Mesenchymal stem cell (in vitro differentiated cells and primary cell): ENCODE results near the gene HEXIM1.

ENCODE experiments used
- DNase-seq: peaks from one replicate; pipeline ENCODE4 v3.0.0-alpha.2; 2013
- H2AFZ ChIP-seq: one replicate; pipeline ENCODE4 v1.6.1; 2013; ENCODE audit warnings: low read depth, mild to moderate bottlenecking, control low read depth, inconsistent platforms, low read length, moderate library complexity
- H2AK5ac ChIP-seq: 2 replicates; pipeline ENCODE4 v1.6.1; 2013; ENCODE audit warnings: low read length, moderate library complexity, mild to moderate bottlenecking, inconsistent platforms; ENCODE audit not compliant: severe bottlenecking
- H2BK120ac ChIP-seq: one replicate; pipeline ENCODE4 v1.6.1; 2013; ENCODE audit warnings: low read depth, mild to moderate bottlenecking, inconsistent platforms, low read length, moderate library complexity
- H2BK12ac ChIP-seq, 2 experiments: one replicate each; pipeline ENCODE4 v1.6.1; 2013; ENCODE audit warnings: inconsistent platforms in 2 of 2, low read length in 2 of 2, mild to moderate bottlenecking in 2 of 2, moderate library complexity in 2 of 2, control low read depth in 1 of 2
- H2BK15ac ChIP-seq: one replicate; pipeline ENCODE4 v1.6.1; 2013; ENCODE audit warnings: mild to moderate bottlenecking, low read depth, inconsistent platforms; ENCODE audit not compliant: poor library complexity, severe bottlenecking
- H2BK5ac ChIP-seq: 2 replicates; pipeline ENCODE4 v1.6.1; 2013; ENCODE audit warnings: low read depth, mild to moderate bottlenecking, low read length, control low read depth, inconsistent platforms; ENCODE audit not compliant: poor library complexity, severe bottlenecking
- H3K14ac ChIP-seq, 2 experiments: one replicate each; pipeline ENCODE4 v1.6.1; 2013; ENCODE audit warnings: inconsistent platforms in 2 of 2, low read length in 2 of 2, control low read depth in 1 of 2, mild to moderate bottlenecking in 1 of 2, moderate library complexity in 1 of 2
- H3K18ac ChIP-seq, 2 experiments: one replicate each; pipeline ENCODE4 v1.6.1; 2013; ENCODE audit warnings: inconsistent platforms in 2 of 2, low read length in 2 of 2, control low read depth in 1 of 2, low read depth in 1 of 2, mild to moderate bottlenecking in 1 of 2
- H3K23ac ChIP-seq, 2 experiments: one replicate each; pipeline ENCODE4 v1.6.1; 2013; ENCODE audit warnings: inconsistent platforms in 2 of 2, low read length in 2 of 2, mild to moderate bottlenecking in 2 of 2, moderate library complexity in 2 of 2, control low read depth in 1 of 2
- H3K27ac ChIP-seq: 2 replicates; pipeline ENCODE4 v1.5.1; 2013; ENCODE audit warnings: mild to moderate bottlenecking, moderate library complexity, low read length, control low read depth, inconsistent platforms; ENCODE audit not compliant: poor library complexity, severe bottlenecking
- H3K27me3 ChIP-seq, 2 experiments: 2 replicates each; pipeline versions ENCODE4 v1.6.1 to v1.7.0; 2013; ENCODE audit warnings: low read length in 2 of 2, mild to moderate bottlenecking in 2 of 2, moderate library complexity in 2 of 2, control low read depth in 1 of 2, inconsistent platforms in 1 of 2; ENCODE audit not compliant: control insufficient read depth in 1 of 2, insufficient read depth in 1 of 2
- H3K36me3 ChIP-seq, 2 experiments: 2 replicates each; pipeline versions ENCODE4 v1.6.1 to v1.7.0; 2013; ENCODE audit warnings: low read length in 2 of 2, control low read depth in 1 of 2, inconsistent platforms in 1 of 2, low read depth in 1 of 2, mild to moderate bottlenecking in 1 of 2; ENCODE audit not compliant: insufficient read depth in 2 of 2, control insufficient read depth in 1 of 2
- H3K4ac ChIP-seq, 2 experiments: one replicate each; pipeline ENCODE4 v1.6.1; 2013; ENCODE audit warnings: inconsistent platforms in 2 of 2, low read length in 2 of 2, mild to moderate bottlenecking in 2 of 2, moderate library complexity in 2 of 2, control low read depth in 1 of 2, low read depth in 1 of 2
- H3K4me1 ChIP-seq: 2 replicates; pipeline ENCODE4 v1.6.1; 2013; ENCODE audit warnings: low read depth, low read length, control low read depth; ENCODE audit not compliant: control insufficient read depth, insufficient read depth
- H3K4me2 ChIP-seq: 2 replicates; pipeline ENCODE4 v1.6.1; 2013; ENCODE audit warnings: low read length, mild to moderate bottlenecking, inconsistent platforms; ENCODE audit not compliant: poor library complexity, severe bottlenecking
- H3K4me3 ChIP-seq, 2 experiments: 2 replicates each; pipeline versions ENCODE4 v1.5.1 to v1.7.0; 2013; ENCODE audit warnings: low read length in 2 of 2, mild to moderate bottlenecking in 2 of 2, control low read depth in 1 of 2, low read depth in 1 of 2; ENCODE audit not compliant: insufficient read depth in 1 of 2
- H3K79me1 ChIP-seq: replicated peaks from 2 replicates; pipeline ENCODE4 v1.6.1; 2013; ENCODE audit warnings: mild to moderate bottlenecking, control low read depth, low read length, inconsistent platforms; ENCODE audit not compliant: poor library complexity, severe bottlenecking
- H3K9ac ChIP-seq: 2 replicates; pipeline ENCODE4 v1.7.0; 2013; ENCODE audit warnings: mild to moderate bottlenecking, low read length, moderate library complexity
- H3K9me3 ChIP-seq: 2 replicates; pipeline ENCODE4 v1.7.0; 2013; ENCODE audit warnings: mild to moderate bottlenecking, low read length; ENCODE audit not compliant: control insufficient read depth
- H4K8ac ChIP-seq: one replicate; pipeline ENCODE4 v1.6.1; 2013; ENCODE audit warnings: inconsistent platforms, mild to moderate bottlenecking, low read length, moderate library complexity
- H4K91ac ChIP-seq: one replicate; pipeline ENCODE4 v1.6.1; 2013; ENCODE audit warnings: mild to moderate bottlenecking, low read length, inconsistent platforms
- WGBS: methylation state at CpG from one replicate; pipeline ENCODE4 v1.1.7; 2013; ENCODE audit warnings: mixed read lengths; 5-methylcytosine and 5-hydroxymethylcytosine counted together

Gene HEXIM1

DNA sequence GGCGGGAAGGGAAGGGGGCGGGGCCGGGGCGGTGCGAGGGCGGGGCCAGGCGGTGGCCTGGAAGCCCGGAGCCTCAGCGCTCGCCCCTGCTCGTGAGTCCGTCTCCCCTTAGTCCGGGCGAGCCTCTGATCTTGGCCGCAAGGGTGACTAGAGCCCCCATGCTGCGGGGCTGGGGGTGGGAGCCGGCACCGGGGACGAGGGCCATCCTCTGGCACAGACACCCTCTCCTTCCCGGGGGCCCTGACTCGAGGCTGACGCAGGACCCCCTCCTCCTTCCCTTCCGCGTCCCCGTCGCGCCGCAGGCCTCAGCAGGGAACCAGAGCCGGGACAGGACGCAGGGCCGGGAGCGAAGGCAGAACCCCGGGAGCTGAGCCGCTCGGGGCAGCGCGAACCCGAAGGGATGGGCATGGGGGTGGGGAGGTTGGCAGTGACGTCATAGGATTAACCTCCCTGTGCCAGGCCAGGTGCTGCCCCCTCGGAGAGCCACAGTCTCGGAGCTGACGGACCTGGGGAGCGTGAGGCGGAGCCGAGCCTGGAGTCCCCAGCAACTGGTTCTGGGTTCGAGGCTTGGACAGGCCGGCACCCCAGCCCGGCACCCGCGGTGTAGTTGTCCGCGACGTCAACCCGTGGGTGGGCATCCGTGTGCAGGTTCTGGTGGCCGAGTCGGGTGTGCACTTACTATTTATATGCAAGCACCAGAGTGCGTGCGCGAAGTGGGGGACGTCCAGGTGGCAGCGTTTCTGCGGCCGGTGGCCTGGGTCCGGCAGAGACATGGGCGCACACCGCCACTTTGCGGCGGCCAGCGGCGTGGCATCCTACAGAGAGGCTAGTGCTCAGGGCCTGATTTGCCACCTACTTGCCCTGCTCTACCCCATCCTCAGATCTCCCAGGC, 15.5 kb upstream of the HEXIM1 start:
- Histone ChIP-seq H3K4me2 (peak overlapping the region; percentile 85), H2BK15ac (no peak overlapping the region), H3K27me3 (no peaks in the 10 kb centered on the region), H3K9me3 (no peaks in the 10 kb centered on the region), H3K79me1 (peaks cover 22% of the 10 kb centered on the region), H3K18ac (peak overlapping the region; percentile 96 to 99), H3K4me3 (peak overlapping the region; percentile 79 to 85), H2BK120ac (peak overlapping the region; percentile 87), H2AFZ (peak overlapping the region; percentile 81), H3K4ac (peak overlapping the region in 1 of 2 experiments; percentile 91), H4K8ac (peak overlapping the region; percentile 92), H3K9ac (peak overlapping the region; percentile 93), H3K36me3 (peaks cover 0 to 11% of the 10 kb centered on the region in 2 experiments), H4K91ac (peak overlapping the region; percentile 89), H3K4me1 (peaks cover 52% of the 10 kb centered on the region), H3K27ac (peak overlapping the region; percentile 93), H3K23ac (peak overlapping the region in 1 of 2 experiments; percentile 85), H2BK12ac (peak overlapping the region in 1 of 2 experiments; percentile 89), H3K14ac (peak overlapping the region in 1 of 2 experiments; percentile 97), H2BK5ac (peak overlapping the region; percentile 45), H2AK5ac (no peak overlapping the region)
- whole genome bisulfite sequencing, result under 1% methylated on average over 43 of the region's 71 CpGs
- DNase-seq, result peak; percentile 88

DNA sequence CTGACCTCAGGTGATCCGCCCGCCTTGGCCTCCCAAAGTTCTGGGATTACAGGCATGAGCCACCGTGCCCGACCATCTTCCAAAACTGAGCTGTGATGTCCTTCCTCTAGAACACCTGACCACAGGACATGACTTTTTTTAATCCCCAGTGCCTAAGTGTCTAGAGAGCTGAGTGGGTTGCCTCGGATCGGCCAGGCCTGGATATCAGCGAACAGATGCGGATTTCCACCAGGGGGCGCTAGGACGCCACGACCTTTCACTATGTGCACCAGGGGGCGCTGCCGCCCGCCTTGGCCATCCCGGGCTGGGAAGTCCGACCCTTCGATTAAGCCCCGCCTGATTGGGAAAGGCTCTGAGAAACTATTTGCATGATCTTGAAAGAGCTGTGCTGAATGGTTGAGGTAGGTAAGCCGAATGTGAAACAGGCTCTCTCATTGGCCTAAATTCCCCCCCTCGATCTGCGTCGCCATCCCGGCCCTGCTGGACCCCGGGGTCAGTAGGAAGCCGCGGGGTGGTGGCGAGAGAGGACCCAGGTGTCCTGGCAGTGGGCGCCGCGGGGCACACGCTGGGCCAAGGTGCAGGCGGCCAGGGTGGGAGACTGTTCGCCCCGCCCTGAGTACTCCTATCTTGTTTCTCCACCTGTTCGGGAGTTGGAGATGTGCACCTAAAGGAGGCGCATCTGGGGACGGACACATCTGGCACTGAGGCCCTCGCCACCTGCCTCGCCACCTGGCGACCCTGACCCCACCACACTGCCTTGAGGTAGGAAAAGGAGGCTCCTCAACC, 12.9 kb upstream of the HEXIM1 start, which contains the start of gene ACBD4:
TSS of gene ACBD4 (plus strand) at position 496 of the 786 bp plus-strand sequence. CDS start 458 bp downstream, outside the sequence.
- Histone ChIP-seq H3K36me3 (peaks cover 0 to 3% of the 10 kb centered on the region in 2 experiments), H4K8ac (peak within 1 kb of the TSS; percentile 90), H3K14ac (peak within 1 kb of the TSS in 1 of 2 experiments; percentile 19), H3K18ac (peak within 1 kb of the TSS; percentile 74 to 88), H3K23ac (no peak within 1 kb of the TSS), H2BK12ac (peak within 1 kb of the TSS; percentile 56 to 87), H2BK5ac (peak within 1 kb of the TSS; percentile 39), H2AK5ac (peak within 1 kb of the TSS; percentile 27), H3K4me3 (peak within 1 kb of the TSS; percentile 70 to 94), H3K4me1 (peaks cover 31% of the 10 kb centered on the region), H2BK15ac (peak within 1 kb of the TSS; percentile 61), H2BK120ac (peak within 1 kb of the TSS; percentile 54), H4K91ac (peak within 1 kb of the TSS; percentile 57), H2AFZ (no peak within 1 kb of the TSS), H3K27me3 (no peaks in the 10 kb centered on the region), H3K79me1 (peaks cover 22% of the 10 kb centered on the region), H3K4ac (peak within 1 kb of the TSS; percentile 43 to 73), H3K4me2 (peak within 1 kb of the TSS; percentile 60), H3K9me3 (no peaks in the 10 kb centered on the region), H3K9ac (peak within 1 kb of the TSS; percentile 87), H3K27ac (no peak within 1 kb of the TSS)
- 12% methylated on average over 40 of the region's 40 CpGs for WGBS
- peak; percentile 98 for DNase-seq

DNA sequence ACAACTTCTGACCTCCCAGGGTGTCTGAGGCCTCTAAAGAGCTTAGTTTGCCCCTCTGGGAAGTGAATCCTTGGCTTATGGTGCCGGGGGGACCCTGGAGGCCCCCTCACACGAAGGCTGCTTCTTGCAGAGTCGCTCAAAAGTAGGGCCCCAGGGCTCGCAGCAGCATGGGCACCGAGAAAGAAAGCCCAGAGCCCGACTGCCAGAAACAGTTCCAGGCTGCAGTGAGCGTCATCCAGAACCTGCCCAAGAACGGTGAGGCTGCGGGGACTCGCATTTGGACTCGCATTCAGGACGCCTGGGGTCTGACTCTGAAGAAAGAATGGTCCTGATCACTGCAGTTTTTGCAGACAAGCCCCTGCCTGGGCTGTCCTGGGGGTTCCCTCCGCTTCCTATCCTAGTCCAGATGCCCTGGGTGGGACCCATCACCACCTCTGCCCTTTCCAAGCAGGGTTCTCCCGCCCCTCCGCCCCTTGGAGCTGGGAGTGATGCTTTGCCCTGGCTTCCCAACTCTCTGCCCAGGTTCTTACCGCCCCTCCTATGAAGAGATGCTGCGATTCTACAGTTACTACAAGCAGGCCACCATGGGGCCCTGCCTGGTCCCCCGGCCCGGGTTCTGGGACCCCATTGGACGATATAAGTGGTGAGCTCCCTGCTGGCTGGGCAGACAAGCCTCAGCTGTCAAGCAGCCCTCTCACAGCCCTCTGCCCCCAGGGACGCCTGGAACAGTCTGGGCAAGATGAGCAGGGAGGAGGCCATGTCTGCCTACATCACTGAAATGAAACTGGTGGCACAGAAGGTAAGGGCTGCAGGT, 12.1 kb upstream of the HEXIM1 start:
- peak overlapping the region; percentile 43 to 73 for H3K4ac ChIP-seq
- H3K4me2 ChIP-seq, result peak overlapping the region; percentile 60
- peak overlapping the region; percentile 74 to 88 for H3K18ac ChIP-seq
- H2BK12ac ChIP-seq, result peak overlapping the region in 1 of 2 experiments; percentile 56
- H3K9ac ChIP-seq, result peak overlapping the region; percentile 87
- no peak overlapping the region for H3K23ac ChIP-seq
- H3K27me3 ChIP-seq, result no peaks in the 10 kb centered on the region
- H2AFZ ChIP-seq, result no peak overlapping the region
- H3K14ac ChIP-seq, result no peak overlapping the region
- 84% methylated on average over 21 of the region's 21 CpGs for WGBS
- H2BK120ac ChIP-seq, result peak overlapping the region; percentile 54
- H4K8ac ChIP-seq, result peak overlapping the region; percentile 90
- DNase-seq, result no peak
- peak overlapping the region; percentile 61 for H2BK15ac ChIP-seq
- H3K4me3 ChIP-seq, result peak overlapping the region; percentile 70 to 94
- H4K91ac ChIP-seq, result peak overlapping the region; percentile 57
- H2BK5ac ChIP-seq, result peak overlapping the region; percentile 39
- H3K36me3 ChIP-seq, result peaks cover 0 to 3% of the 10 kb centered on the region in 2 experiments
- no peaks in the 10 kb centered on the region for H3K9me3 ChIP-seq
- H3K4me1 ChIP-seq, result peaks cover 24% of the 10 kb centered on the region
- peaks cover 20% of the 10 kb centered on the region for H3K79me1 ChIP-seq
- H3K27ac ChIP-seq, result no peak overlapping the region
- peak overlapping the region; percentile 27 for H2AK5ac ChIP-seq
